Tibial nerve (tissue), 4 donors: ENCODE measurements around the gene PLAC1.

Experiments used
- CTCF ChIP-seq, 5 experiments: fragments of 200-600 bp in 3 of 5; fragments of 450-650 bp in 2 of 5; sonication (generic) in 3 of 5; IDR thresholded peaks; one replicate each; pipeline ENCODE4 v1.5.1; 2016 to 2019; ENCODE audit warnings: antibody characterized with exemption in 5 of 5, mild to moderate bottlenecking in 3 of 5, moderate library complexity in 2 of 5
- EP300 ChIP-seq, 2 donors: sonication (generic); formaldehyde crosslinking; IDR thresholded peaks; one replicate each; pipeline ENCODE4 v1.6.1; 2017; ENCODE audit warnings: antibody characterized with exemption in 2 of 2, mild to moderate bottlenecking in 1 of 2

- TF ChIP-seq CTCF (IDR thresholded peaks at IDR 0.05) (no peak), EP300 (IDR thresholded peaks at IDR 0.05) (no peak)
These were observed 124.9 kb downstream of the PLAC1 start for GRCh38 chrX:134533352-134533751.
